K562 (cell line): ENCODE measurements around the gene SYF2. TPM values are rescaled to one million over a fixed set of nuclear protein-coding genes. Genes with fewer than 3 reads are reported as not detected.

Experiments
- CAMTA2 ChIP-seq: fragments of 250-450 bp; sonication (Bioruptor Pico); conservative IDR thresholded peaks from 2 replicates; pipeline ENCODE4 v1.5.1; 2022
- CREB1 ChIP-seq, 2 experiments: sonication (generic) in 1 of 2; formaldehyde crosslinking in 1 of 2; IDR thresholded peaks; 2 replicates each; pipeline versions ENCODE4 v1.6.1 to v1.8.0; 2012 to 2022; ENCODE audit warnings: inconsistent platforms in 1 of 2, mild to moderate bottlenecking in 1 of 2, missing genetic modification reagents in 1 of 2, moderate library complexity in 1 of 2
- ETV1 ChIP-seq: fragments of 450-650 bp; conservative IDR thresholded peaks from 2 replicates; pipeline ENCODE4 v1.6.1; 2016; ENCODE audit warnings: missing genetic modification characterization, control low read depth, low read depth, missing compliant biosample characterization
- GTF2F1 ChIP-seq: IDR thresholded peaks from 2 replicates; pipeline ENCODE4 v1.6.1; 2011; ENCODE audit warnings: low read depth, low read length, improper control_type of control experiment
- MIER1 ChIP-seq: fragments of 450-650 bp; IDR thresholded peaks from 2 replicates; pipeline ENCODE4 v1.6.1; 2016; ENCODE audit warnings: antibody characterized with exemption, mild to moderate bottlenecking, low read depth
- TGIF2 ChIP-seq: sonication (generic); formaldehyde crosslinking; IDR thresholded peaks from 2 replicates; pipeline ENCODE4 v1.8.1; 2022; ENCODE audit warnings: mild to moderate bottlenecking, missing genetic modification reagents, moderate library complexity
- ZBTB7A ChIP-seq: IDR thresholded peaks from 2 replicates; pipeline ENCODE4 v1.6.1; 2011; ENCODE audit warnings: low read depth, mild to moderate bottlenecking, low read length, moderate library complexity, borderline replicate concordance; ENCODE audit not compliant: control insufficient read depth
- ZFX ChIP-seq: sonication (generic); formaldehyde crosslinking; IDR thresholded peaks from 2 replicates; pipeline ENCODE4 v1.8.0; 2022; ENCODE audit warnings: mild to moderate bottlenecking, missing genetic modification reagents, moderate library complexity
- ZNF165 ChIP-seq: fragments of 250-450 bp; sonication (Bioruptor Pico); IDR thresholded peaks from 2 replicates; pipeline ENCODE4 v1.4.0; 2020; ENCODE audit warnings: borderline replicate concordance
- polyA plus RNA-seq, 8 experiments: library from polyadenylated mRNA; depleted of rRNA in 4 of 8; stranded (reverse) in 5 of 8; unstranded in 3 of 8; fragments of >200 nt; fragmentation: Nextera tagmentation in 2 of 8; fragmentation: Illumina TruSeq in 1 of 8; extraction: Ambion mirVana in 2 of 8; extraction: Trizol in 1 of 8; gene quantifications; 2 replicates each; pipeline versions ENCODE4 v1.2.1 to v1.2.3, GENCODE V29; 2011 to 2014; ENCODE audit warnings: inconsistent platforms in 1 of 8, missing spikeins in 1 of 8
- total RNA-seq, 7 experiments: library from RNA; depleted of rRNA in 6 of 7; stranded (reverse); fragments of >200 nt in 6 of 7; fragmentation: Illumina TruSeq in 2 of 7; extraction: Trizol in 2 of 7; gene quantifications; 2 replicates each; pipeline versions ENCODE4 v1.2.1 to v1.2.3, GENCODE V29; 2011 to 2021; ENCODE audit warnings: low replicate concordance in 1 of 7
- TF ChIP-seq, protein P1 (sequence below): fragments of 450-650 bp; IDR thresholded peaks from one replicate; pipeline ENCODE4 v1.6.1; 2018; ENCODE audit warnings: mild to moderate bottlenecking, moderate library complexity; ENCODE audit not compliant: partially characterized antibody
- TF ChIP-seq, protein P2 (sequence below): fragments of 450-650 bp; formaldehyde crosslinking; IDR thresholded peaks from 2 replicates; pipeline ENCODE4 v1.4.0; 2022; ENCODE audit warnings: missing genetic modification characterization
- TF ChIP-seq, protein P3 (sequence below): fragments of 450-650 bp; IDR thresholded peaks from 2 replicates; pipeline ENCODE4 v1.6.1; 2016
- TF ChIP-seq, protein P4 (sequence below): fragments of 450-650 bp; IDR thresholded peaks from 2 replicates; pipeline ENCODE4 v1.6.1; 2016; ENCODE audit warnings: mild to moderate bottlenecking
- TF ChIP-seq, protein P5 (sequence below): sonication (generic); formaldehyde crosslinking; IDR thresholded peaks from 2 replicates; pipeline ENCODE4 v1.9.0; 2022; ENCODE audit warnings: mild to moderate bottlenecking, missing genetic modification reagents
- TF ChIP-seq, protein P6 (sequence below): fragments of 450-650 bp; IDR thresholded peaks from 2 replicates; pipeline ENCODE4 v1.6.1; 2014; ENCODE audit warnings: low read depth, mild to moderate bottlenecking, moderate library complexity, borderline replicate concordance
- TF ChIP-seq, protein P7 (sequence below): fragments of 450-650 bp; IDR thresholded peaks from 2 replicates; pipeline ENCODE4 v1.6.1; 2018; ENCODE audit warnings: mild to moderate bottlenecking, low read depth; ENCODE audit not compliant: partially characterized antibody

Gene SYF2
- total and polyA plus RNA-seq, 9 of the 15 experiments (the other 6 are each of a cell fraction or from before 2014, with no cell fraction given) = 20.9 to 69.0 (median 43.2) TPM

DNA sequence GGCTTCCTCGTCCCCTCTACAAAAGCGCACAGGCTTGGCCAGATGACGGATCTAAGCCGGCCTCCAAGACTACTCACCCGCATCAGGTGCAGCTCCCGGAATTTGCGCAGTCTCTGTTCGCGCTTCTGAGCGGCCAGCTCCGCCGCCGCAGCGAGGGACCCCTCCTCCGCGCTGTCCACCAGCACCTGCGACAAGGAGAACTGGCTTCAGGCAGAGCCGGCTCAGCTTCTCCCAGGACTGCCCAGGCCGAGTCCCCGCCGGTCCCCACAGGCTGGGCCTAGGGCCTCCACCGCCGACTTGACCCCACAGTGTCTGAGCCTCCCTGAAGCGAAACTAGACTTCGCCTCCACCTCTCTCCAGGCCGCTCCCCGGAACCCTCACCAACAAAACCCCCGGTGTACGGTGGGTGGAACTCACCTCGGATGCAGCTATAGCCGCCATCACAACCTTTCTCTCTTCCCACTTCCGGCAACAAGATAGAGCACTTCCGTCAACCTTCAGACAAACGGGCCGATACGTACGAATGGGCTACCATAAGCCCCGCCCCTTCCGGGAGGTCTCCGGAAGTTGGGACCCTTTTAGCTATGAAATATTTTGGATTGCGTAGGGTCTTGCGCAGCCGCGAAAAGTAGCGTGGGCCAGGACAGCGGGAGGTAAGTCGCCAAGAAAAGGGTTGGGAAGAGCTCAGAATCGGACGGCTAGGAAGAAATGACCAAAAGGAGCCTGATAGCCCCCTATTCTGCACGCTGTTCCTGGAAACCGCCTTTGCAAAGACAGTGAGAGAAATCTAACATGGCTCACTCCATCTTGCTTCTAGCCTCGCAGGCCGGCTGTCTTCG, at the start of gene SYF2 (continued):
- TF ChIP-seq, protein P1, sequence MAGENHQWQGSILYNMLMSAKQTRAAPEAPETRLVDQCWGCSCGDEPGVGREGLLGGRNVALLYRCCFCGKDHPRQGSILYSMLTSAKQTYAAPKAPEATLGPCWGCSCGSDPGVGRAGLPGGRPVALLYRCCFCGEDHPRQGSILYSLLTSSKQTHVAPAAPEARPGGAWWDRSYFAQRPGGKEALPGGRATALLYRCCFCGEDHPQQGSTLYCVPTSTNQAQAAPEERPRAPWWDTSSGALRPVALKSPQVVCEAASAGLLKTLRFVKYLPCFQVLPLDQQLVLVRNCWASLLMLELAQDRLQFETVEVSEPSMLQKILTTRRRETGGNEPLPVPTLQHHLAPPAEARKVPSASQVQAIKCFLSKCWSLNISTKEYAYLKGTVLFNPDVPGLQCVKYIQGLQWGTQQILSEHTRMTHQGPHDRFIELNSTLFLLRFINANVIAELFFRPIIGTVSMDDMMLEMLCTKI = no peak
- TF ChIP-seq, protein P2, sequence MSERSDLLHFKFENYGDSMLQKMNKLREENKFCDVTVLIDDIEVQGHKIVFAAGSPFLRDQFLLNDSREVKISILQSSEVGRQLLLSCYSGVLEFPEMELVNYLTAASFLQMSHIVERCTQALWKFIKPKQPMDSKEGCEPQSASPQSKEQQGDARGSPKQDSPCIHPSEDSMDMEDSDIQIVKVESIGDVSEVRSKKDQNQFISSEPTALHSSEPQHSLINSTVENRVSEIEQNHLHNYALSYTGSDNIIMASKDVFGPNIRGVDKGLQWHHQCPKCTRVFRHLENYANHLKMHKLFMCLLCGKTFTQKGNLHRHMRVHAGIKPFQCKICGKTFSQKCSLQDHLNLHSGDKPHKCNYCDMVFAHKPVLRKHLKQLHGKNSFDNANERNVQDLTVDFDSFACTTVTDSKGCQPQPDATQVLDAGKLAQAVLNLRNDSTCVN (CRISPR knock-in tag) = 0 out of 2 replicates have a peak, but pooled peaks have one; percentile 54
- TF ChIP-seq GTF2F1 (no peak), ETV1 (tag) (peak; percentile 91), ZFX (CRISPR knock-in tag) (peak; percentile 98), CAMTA2 (CRISPR knock-in tag) (0 out of 2 replicates have a peak, but pooled peaks have one; percentile 13), MIER1 (peak; percentile 81; the same call in 1 of the 2 replicates), ZBTB7A (peak; percentile 99), ZNF165 (CRISPR knock-in tag) (no peak), TGIF2 (peak; percentile 40; the same call in 1 of the 2 replicates), CREB1 (IDR thresholded peaks at IDR 0.05) (peak; percentile 71), CREB1 (CRISPR knock-in tag; IDR thresholded peaks at IDR 0.05) (peak; percentile 61; the same call in 1 of the 2 replicates)
- TF ChIP-seq, protein P3, sequence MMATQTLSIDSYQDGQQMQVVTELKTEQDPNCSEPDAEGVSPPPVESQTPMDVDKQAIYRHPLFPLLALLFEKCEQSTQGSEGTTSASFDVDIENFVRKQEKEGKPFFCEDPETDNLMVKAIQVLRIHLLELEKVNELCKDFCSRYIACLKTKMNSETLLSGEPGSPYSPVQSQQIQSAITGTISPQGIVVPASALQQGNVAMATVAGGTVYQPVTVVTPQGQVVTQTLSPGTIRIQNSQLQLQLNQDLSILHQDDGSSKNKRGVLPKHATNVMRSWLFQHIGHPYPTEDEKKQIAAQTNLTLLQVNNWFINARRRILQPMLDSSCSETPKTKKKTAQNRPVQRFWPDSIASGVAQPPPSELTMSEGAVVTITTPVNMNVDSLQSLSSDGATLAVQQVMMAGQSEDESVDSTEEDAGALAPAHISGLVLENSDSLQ = peak; percentile 66
- TF ChIP-seq, protein P4, sequence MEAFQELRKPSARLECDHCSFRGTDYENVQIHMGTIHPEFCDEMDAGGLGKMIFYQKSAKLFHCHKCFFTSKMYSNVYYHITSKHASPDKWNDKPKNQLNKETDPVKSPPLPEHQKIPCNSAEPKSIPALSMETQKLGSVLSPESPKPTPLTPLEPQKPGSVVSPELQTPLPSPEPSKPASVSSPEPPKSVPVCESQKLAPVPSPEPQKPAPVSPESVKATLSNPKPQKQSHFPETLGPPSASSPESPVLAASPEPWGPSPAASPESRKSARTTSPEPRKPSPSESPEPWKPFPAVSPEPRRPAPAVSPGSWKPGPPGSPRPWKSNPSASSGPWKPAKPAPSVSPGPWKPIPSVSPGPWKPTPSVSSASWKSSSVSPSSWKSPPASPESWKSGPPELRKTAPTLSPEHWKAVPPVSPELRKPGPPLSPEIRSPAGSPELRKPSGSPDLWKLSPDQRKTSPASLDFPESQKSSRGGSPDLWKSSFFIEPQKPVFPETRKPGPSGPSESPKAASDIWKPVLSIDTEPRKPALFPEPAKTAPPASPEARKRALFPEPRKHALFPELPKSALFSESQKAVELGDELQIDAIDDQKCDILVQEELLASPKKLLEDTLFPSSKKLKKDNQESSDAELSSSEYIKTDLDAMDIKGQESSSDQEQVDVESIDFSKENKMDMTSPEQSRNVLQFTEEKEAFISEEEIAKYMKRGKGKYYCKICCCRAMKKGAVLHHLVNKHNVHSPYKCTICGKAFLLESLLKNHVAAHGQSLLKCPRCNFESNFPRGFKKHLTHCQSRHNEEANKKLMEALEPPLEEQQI = no peak
- TF ChIP-seq, protein P5, sequence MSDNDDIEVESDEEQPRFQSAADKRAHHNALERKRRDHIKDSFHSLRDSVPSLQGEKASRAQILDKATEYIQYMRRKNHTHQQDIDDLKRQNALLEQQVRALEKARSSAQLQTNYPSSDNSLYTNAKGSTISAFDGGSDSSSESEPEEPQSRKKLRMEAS = peak; percentile 80
- TF ChIP-seq, protein P6, sequence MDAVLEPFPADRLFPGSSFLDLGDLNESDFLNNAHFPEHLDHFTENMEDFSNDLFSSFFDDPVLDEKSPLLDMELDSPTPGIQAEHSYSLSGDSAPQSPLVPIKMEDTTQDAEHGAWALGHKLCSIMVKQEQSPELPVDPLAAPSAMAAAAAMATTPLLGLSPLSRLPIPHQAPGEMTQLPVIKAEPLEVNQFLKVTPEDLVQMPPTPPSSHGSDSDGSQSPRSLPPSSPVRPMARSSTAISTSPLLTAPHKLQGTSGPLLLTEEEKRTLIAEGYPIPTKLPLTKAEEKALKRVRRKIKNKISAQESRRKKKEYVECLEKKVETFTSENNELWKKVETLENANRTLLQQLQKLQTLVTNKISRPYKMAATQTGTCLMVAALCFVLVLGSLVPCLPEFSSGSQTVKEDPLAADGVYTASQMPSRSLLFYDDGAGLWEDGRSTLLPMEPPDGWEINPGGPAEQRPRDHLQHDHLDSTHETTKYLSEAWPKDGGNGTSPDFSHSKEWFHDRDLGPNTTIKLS = no peak
- TF ChIP-seq, protein P7, sequence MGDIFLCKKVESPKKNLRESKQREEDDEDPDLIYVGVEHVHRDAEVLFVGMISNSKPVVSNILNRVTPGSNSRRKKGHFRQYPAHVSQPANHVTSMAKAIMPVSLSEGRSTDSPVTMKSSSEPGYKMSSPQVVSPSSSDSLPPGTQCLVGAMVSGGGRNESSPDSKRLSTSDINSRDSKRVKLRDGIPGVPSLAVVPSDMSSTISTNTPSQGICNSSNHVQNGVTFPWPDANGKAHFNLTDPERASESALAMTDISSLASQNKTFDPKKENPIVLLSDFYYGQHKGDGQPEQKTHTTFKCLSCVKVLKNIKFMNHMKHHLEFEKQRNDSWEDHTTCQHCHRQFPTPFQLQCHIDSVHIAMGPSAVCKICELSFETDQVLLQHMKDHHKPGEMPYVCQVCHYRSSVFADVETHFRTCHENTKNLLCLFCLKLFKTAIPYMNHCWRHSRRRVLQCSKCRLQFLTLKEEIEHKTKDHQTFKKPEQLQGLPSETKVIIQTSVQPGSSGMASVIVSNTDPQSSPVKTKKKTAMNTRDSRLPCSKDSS = no peak
